ENCODE results near the gene SIGLEC10. TPM values are rescaled to one million over a fixed set of nuclear protein-coding genes. Genes with fewer than 3 reads are reported as not detected.

Gene SIGLEC10
- total and polyA plus RNA-seq, 9 of the 15 experiments (the other 6 are each of a cell fraction or from before 2014, with no cell fraction given): 0.10 to 1.8 (median 0.82) TPM

DNA sequence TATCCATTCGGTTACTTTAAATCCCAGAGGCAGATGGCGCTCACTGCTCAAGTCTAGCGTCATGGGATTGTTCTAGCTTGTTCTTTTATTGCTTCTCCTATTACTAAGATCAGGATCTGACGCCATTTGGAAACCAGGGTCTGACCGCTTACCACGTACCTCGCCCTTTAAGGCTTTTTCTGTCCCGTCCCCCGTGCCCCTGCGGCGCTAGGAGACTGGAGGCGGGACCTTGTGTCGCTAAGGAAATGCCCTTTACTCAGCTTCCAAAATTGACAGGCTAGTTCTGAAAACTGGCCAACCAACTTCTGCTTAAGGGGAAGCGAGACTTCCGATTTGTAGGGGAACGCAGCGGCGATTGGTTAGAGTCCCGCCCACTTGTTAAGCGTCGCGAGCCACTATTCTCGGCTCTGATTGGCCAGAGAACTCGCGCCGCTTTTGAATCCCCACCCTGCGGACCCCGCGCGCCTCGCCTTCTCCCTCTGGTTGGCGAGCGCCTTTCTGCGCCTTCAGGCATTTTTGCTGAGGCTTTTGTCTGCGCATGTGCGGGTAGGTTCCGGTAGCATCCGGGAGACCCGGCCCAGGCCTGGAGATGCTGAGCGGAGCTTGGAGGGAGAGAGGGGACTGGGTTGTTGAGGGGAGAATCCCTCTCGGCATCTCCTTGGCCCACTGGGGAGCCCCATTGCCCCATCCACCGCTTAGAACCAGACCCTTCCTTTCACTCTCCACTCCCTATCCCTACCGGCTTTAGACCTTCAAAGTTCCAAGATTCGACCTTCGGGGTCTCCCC is 23.2 kb downstream of the SIGLEC10 start (continued):
- TF ChIP-seq, protein P1, sequence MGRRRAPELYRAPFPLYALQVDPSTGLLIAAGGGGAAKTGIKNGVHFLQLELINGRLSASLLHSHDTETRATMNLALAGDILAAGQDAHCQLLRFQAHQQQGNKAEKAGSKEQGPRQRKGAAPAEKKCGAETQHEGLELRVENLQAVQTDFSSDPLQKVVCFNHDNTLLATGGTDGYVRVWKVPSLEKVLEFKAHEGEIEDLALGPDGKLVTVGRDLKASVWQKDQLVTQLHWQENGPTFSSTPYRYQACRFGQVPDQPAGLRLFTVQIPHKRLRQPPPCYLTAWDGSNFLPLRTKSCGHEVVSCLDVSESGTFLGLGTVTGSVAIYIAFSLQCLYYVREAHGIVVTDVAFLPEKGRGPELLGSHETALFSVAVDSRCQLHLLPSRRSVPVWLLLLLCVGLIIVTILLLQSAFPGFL (CRISPR knock-in tag; IDR thresholded peaks at IDR 0.05): 0 out of 2 replicates have a peak, but pooled peaks have one; percentile 65
- TF ChIP-seq, protein P2, sequence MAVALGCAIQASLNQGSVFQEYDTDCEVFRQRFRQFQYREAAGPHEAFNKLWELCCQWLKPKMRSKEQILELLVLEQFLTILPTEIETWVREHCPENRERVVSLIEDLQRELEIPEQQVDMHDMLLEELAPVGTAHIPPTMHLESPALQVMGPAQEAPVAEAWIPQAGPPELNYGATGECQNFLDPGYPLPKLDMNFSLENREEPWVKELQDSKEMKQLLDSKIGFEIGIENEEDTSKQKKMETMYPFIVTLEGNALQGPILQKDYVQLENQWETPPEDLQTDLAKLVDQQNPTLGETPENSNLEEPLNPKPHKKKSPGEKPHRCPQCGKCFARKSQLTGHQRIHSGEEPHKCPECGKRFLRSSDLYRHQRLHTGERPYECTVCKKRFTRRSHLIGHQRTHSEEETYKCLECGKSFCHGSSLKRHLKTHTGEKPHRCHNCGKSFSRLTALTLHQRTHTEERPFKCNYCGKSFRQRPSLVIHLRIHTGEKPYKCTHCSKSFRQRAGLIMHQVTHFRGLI (CRISPR knock-in tag; IDR thresholded peaks at IDR 0.05): no peak
- TF ChIP-seq, protein P3, sequence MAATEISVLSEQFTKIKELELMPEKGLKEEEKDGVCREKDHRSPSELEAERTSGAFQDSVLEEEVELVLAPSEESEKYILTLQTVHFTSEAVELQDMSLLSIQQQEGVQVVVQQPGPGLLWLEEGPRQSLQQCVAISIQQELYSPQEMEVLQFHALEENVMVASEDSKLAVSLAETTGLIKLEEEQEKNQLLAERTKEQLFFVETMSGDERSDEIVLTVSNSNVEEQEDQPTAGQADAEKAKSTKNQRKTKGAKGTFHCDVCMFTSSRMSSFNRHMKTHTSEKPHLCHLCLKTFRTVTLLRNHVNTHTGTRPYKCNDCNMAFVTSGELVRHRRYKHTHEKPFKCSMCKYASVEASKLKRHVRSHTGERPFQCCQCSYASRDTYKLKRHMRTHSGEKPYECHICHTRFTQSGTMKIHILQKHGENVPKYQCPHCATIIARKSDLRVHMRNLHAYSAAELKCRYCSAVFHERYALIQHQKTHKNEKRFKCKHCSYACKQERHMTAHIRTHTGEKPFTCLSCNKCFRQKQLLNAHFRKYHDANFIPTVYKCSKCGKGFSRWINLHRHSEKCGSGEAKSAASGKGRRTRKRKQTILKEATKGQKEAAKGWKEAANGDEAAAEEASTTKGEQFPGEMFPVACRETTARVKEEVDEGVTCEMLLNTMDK (IDR thresholded peaks at IDR 0.05; ENCODE audit: borderline replicate concordance, insufficient read depth, low read depth, low read length, poor library complexity, severe bottlenecking): no peak
- TF ChIP-seq ZKSCAN1 (IDR thresholded peaks at IDR 0.05; ENCODE audit: low read depth, low read length) (0 out of 2 replicates have a peak, but pooled peaks have one; percentile 14), SP2 (IDR thresholded peaks at IDR 0.05; ENCODE audit: extremely low read depth, low read depth, low read length, poor library complexity, severe bottlenecking) (peak; percentile 66), FOS (IDR thresholded peaks at IDR 0.05; ENCODE audit: extremely low read depth, insufficient read length) (peak; percentile 90), NFE2 (IDR thresholded peaks at IDR 0.05; ENCODE audit: low read depth) (no peak), FOSL1 (tag; conservative IDR thresholded peaks at IDR 0.05) (no peak), ZNF12 (CRISPR knock-in tag; IDR thresholded peaks at IDR 0.05) (no peak), ZFPM2 (CRISPR knock-in tag; IDR thresholded peaks at IDR 0.05) (no peak)
- TF ChIP-seq, protein P4, sequence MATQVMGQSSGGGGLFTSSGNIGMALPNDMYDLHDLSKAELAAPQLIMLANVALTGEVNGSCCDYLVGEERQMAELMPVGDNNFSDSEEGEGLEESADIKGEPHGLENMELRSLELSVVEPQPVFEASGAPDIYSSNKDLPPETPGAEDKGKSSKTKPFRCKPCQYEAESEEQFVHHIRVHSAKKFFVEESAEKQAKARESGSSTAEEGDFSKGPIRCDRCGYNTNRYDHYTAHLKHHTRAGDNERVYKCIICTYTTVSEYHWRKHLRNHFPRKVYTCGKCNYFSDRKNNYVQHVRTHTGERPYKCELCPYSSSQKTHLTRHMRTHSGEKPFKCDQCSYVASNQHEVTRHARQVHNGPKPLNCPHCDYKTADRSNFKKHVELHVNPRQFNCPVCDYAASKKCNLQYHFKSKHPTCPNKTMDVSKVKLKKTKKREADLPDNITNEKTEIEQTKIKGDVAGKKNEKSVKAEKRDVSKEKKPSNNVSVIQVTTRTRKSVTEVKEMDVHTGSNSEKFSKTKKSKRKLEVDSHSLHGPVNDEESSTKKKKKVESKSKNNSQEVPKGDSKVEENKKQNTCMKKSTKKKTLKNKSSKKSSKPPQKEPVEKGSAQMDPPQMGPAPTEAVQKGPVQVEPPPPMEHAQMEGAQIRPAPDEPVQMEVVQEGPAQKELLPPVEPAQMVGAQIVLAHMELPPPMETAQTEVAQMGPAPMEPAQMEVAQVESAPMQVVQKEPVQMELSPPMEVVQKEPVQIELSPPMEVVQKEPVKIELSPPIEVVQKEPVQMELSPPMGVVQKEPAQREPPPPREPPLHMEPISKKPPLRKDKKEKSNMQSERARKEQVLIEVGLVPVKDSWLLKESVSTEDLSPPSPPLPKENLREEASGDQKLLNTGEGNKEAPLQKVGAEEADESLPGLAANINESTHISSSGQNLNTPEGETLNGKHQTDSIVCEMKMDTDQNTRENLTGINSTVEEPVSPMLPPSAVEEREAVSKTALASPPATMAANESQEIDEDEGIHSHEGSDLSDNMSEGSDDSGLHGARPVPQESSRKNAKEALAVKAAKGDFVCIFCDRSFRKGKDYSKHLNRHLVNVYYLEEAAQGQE (IDR thresholded peaks at IDR 0.05; ENCODE audit: borderline replicate concordance): 0 out of 2 replicates have a peak, but pooled peaks have one; percentile 13
- TF ChIP-seq, protein P4 (CRISPR knock-in tag; IDR thresholded peaks at IDR 0.05; ENCODE audit: low read depth): 0 out of 2 replicates have a peak, but pooled peaks have one; percentile 35

Measured in K562 (cell line).